WERI-Rb-1 (cell line): Measurements from ENCODE around the gene RAC2.

Source experiments
- DNase-seq: peaks from one replicate; pipeline ENCODE4 v3.0.0-alpha.2; 2020
- H3K27ac ChIP-seq: fragments of 250-450 bp; sonication (Bioruptor Pico); 2 replicates; pipeline ENCODE4 v1.5.1; 2020; ENCODE audit warnings: mild to moderate bottlenecking, moderate library complexity
- H3K27me3 ChIP-seq: fragments of 250-450 bp; sonication (Bioruptor Pico); 2 replicates; pipeline ENCODE4 v1.5.1; 2021; ENCODE audit warnings: mild to moderate bottlenecking, low read depth, moderate library complexity; ENCODE audit not compliant: insufficient read depth, severe bottlenecking
- H3K36me3 ChIP-seq: fragments of 250-450 bp; sonication (Bioruptor Pico); 2 replicates; pipeline ENCODE4 v1.5.1; 2020; ENCODE audit warnings: mild to moderate bottlenecking, moderate library complexity
- H3K4me3 ChIP-seq: 2 replicates; pipeline ENCODE4 v1.5.1; 2011; ENCODE audit warnings: low read depth, mild to moderate bottlenecking, control low read depth, low read length
- H3K9me3 ChIP-seq: fragments of 250-450 bp; sonication (Bioruptor Pico); 2 replicates; pipeline ENCODE4 v1.5.1; 2021; ENCODE audit warnings: mild to moderate bottlenecking, moderate library complexity; ENCODE audit not compliant: severe bottlenecking
- CTCF ChIP-seq: IDR thresholded peaks from 2 replicates; pipeline ENCODE4 v1.5.1; 2011; ENCODE audit warnings: low read depth, mild to moderate bottlenecking, control low read depth, inconsistent platforms, low read length

RAC2 gene

GRCh38 chr22:37275134-37275533, 31.1 kb upstream of the RAC2 start:
- Histone ChIP-seq H3K9me3 (no peaks in the 10 kb centered on the region), H3K4me3 (no peak overlapping the region), H3K36me3 (no peaks in the 10 kb centered on the region), H3K27ac (no peak overlapping the region), H3K27me3 (no peaks in the 10 kb centered on the region)
- DNase-seq = no peak
- TF ChIP-seq CTCF = no peak

- no peak for TF ChIP-seq CTCF
- Histone ChIP-seq H3K9me3 (no peaks in the 10 kb centered on the region), H3K4me3 (no peak overlapping the region), H3K27me3 (no peaks in the 10 kb centered on the region), H3K36me3 (no peaks in the 10 kb centered on the region), H3K27ac (no peak overlapping the region)
- DNase-seq = no peak
Measured at GRCh38 chr22:37274380-37274862, 30.4 kb upstream of the RAC2 start.

GRCh38 chr22:37273846-37274225, 29.8 kb upstream of the RAC2 start:
- no peak for DNase-seq
- TF ChIP-seq CTCF = no peak
- Histone ChIP-seq H3K27ac (no peak overlapping the region), H3K27me3 (no peaks in the 10 kb centered on the region), H3K36me3 (no peaks in the 10 kb centered on the region), H3K4me3 (no peak overlapping the region), H3K9me3 (no peaks in the 10 kb centered on the region)

- TF ChIP-seq CTCF = no peak
- Histone ChIP-seq H3K36me3 (no peaks in the 10 kb centered on the region), H3K9me3 (no peaks in the 10 kb centered on the region), H3K27me3 (no peaks in the 10 kb centered on the region), H3K4me3 (no peak overlapping the region), H3K27ac (no peak overlapping the region)
- no peak for DNase-seq
Measured at GRCh38 chr22:37273126-37273845, 29.2 kb upstream of the RAC2 start.

- DNase-seq = no peak
- Histone ChIP-seq H3K9me3 (no peaks in the 10 kb centered on the region), H3K27me3 (no peaks in the 10 kb centered on the region), H3K4me3 (no peak overlapping the region), H3K27ac (no peak overlapping the region), H3K36me3 (no peaks in the 10 kb centered on the region)
- no peak for TF ChIP-seq CTCF
Measured at GRCh38 chr22:37270928-37271650, 27.0 kb upstream of the RAC2 start.
